GM18858 (cell line): ENCODE measurements around the gene TMEM204.

Experiments
- ATAC-seq: cut with Tn5 transposase; IDR thresholded peaks from one replicate; pipeline ENCODE4 v1.9.1; 2021; ENCODE audit not compliant: unreplicated experiment

Gene TMEM204

DNA sequence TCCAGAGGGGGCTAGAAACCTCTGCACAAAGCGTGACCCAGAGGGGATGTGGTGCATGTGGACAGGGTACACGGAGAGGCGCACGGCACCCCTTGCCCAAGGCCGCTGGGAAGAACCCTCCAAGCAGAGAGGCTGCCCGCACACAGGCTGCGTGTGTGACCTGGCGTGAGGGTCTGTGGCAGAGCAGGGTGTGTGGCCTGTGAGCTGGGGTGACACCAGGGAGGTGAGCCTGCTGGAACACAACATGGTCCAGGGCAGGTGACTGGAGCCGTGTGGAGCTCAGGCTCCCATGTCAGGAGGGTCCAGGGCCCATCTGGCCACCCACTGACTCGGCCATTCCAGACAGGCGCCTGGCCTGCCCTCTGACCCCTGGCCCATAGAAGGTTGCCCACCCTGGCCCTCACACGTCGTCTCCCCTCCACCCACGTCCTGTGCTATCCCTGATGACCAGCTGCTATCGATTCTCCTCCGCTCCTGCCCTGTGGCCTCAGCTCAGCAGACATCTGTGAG lies 14.8 kb upstream of the TMEM204 start:
- ATAC-seq = no peak

DNA sequence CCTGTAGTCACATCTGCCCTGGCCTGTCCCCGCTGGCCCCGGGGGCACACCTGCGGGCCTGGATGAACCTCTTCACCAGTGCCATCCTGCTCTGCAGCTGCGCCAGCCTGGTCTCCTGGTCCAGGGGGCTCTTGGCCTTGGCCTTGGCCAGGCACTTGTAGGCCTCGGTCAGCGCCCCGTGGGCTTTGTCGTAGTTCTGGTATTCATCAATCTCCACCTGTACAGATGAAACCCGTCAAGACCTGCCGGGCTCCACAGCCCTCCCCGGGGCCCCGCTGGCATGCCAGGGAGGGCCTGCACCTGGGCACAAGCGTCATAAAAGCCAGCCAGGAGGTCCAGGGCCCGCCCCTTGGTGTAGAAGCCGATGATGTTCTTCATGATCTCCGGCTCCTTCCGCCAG lies 13.6 kb upstream of the TMEM204 start:
- no peak for ATAC-seq

DNA sequence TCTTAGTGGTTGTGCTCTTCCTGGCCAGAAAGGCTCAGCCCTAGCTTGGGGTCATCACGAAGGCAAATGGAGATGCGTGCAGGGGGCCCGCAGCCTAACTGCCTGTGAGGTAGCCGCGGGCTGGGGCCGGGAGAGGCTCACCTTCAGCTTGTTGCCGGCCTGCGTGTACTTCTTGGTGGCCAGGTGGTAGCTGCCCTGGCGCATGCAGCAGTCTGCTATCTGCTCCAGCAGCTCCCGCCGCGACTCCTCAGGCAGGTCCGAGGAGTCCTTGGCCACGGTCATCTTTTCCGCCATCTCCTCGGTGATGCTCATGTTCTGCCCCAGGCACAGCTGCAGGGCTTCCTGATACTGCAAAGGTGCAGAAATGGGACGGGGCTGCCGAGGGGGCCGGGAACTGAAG lies 13.0 kb upstream of the TMEM204 start:
- ATAC-seq = no peak

GRCh38 chr16:1523581-1524245 lies 9.8 kb upstream of the TMEM204 start:
- ATAC-seq = no peak

DNA sequence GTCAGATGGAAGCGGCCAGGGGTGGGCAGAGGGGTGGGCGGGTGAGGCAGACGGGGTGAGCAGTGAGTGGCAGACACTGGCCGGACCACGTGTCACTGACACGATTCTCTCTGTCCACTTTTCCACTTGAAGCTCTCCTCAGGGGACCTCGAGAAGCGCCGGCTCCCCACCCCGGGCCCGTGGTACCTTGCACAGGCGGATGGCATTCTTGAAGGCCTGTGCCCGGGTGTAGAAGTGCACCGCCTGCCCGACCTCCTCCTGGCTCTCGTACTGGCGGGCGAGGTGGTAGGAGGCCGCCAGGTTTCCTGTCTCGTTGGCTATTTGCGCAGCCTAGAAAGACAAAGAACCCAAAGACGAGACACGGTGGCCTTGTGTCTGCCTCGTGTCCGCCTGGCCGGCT lies 9.1 kb upstream of the TMEM204 start:
- ATAC-seq = no peak

DNA sequence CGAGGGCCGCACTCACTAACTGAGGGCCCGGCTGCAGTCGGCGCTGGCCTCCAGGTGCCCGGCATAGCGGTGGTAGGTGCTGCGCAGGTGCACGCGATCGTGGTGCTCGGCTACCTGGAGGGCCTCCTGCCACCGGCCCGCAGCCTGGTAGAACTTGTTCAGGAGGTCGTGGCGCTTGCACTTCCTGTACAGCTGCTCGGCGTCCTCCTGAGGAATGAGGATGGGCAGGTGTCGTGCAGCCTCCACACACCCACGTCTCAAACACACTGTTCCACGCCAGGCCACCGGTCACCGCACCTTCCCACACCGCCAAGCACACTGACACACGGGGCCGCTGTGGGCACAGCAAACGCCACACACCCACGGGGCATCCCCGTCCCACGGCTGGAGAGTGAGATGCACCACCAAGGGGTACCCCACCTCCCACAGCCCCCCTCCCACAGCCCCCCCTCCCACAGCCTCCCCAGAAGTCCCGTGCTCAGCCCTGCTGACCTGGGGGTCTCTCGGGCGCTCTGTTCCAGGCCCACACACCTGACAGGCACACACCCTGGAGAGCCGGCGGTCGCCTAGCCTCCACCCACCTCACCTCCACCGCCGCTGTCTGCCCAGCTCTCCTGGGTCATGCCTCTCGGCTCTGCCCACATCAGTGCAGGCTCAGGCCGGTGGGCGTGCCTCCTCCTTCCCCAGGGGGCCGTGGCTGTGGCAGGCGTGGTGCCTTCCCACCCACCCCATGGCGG lies 7.4 kb upstream of the TMEM204 start:
- no peak for ATAC-seq

- ATAC-seq = no peak
These were observed 6.6 kb upstream of the TMEM204 start for GRCh38 chr16:1526608-1527555.

- ATAC-seq = no peak
These were observed 5.3 kb upstream of the TMEM204 start for GRCh38 chr16:1527836-1528811.

DNA sequence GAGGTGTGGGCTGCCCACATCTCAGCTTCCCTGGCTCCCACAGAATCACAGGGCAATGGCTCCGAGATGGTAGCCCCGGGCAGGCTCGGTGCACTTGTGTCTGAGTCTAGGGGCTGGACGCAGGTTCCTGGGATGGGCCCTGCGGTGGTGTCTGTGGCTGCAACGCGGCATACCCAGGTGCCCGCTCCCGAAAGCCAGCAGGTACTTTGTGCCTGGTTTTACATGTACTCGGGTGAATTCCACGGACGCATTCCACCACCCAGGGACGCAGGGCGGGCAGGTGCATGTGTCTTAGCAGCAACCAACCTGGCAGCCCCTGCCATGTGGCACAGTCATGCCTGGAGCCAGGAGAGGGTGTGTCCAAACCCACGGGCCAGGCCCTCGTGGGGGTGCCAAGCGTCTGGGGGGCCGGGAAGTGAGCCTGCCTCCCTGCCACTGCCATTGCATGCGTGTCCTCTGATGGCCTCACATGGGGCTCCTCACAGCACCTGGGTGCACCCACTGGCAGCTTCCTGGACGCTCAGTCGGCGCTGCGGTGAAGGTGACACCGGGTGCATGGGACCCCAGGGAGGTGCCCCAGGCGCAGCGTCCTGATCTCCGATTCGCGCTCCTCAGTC lies 4.4 kb upstream of the TMEM204 start:
- ATAC-seq = no peak

- ATAC-seq = no peak
These were observed 3.0 kb upstream of the TMEM204 start for GRCh38 chr16:1530349-1530882.

DNA sequence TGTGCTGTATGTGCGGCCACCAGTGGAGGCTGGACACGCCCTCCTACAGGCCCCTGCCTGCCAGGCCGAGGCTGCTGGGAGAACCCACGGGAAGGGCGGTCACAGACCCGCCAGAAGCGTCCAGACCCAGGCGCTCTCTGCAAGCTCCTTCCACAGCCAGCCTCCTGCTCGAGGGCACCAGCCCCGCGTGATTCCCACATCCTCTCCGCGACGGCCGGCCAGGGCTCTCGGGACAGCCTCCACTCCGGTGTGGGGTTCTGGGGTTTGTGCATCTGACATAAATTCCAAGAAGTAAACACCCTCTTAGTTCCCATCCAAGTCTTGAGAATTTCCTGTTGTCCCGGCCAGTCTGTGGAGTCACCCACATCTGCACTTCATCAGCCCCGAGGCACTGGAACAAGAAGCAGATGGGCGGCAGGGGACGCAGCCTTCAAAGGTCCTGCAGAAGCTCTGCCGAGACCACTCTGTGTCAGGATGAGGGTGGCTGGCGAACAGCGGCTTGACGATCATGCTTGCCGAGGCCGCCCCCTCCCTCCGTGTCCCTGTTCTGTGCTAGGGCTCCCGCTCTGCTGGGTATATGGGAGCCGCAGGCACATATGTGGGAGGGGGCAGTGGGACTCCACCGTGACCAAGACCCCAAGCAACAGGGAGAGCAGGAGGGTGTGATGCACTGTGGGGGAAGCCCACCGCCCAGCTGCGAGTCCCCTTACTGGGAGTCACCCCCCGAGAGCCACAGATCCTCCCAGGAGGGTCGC lies 2.4 kb upstream of the TMEM204 start:
- no peak for ATAC-seq

GRCh38 chr16:1531638-1531910 lies 1.9 kb upstream of the TMEM204 start:
- no peak for ATAC-seq

- ATAC-seq = no peak
These were observed 1.2 kb upstream of the TMEM204 start for GRCh38 chr16:1532081-1532760.

DNA sequence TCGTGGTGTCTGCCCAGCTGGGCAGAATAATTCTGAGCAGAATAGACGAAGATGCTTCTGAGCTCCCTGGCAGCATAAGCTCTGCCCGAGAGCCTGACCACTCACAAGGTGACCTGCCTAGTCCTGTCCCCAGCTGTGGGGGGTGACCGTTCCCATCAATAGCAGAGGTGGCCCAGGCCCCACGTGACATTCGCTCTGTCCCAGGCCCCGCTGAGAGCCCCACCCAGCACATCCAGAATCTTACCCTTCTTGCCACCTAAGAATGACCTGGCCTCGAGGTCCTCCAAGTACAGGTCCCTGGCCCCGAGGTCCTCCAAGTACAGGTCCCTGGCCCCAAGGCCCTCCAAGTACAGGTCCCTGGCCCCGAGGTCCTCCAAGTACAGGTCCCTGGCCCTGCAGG lies 695 bp upstream of the TMEM204 start:
- no peak for ATAC-seq

- ATAC-seq = no peak
These were observed 855 bp downstream of the TMEM204 start for GRCh38 chr16:1534021-1535020.

DNA sequence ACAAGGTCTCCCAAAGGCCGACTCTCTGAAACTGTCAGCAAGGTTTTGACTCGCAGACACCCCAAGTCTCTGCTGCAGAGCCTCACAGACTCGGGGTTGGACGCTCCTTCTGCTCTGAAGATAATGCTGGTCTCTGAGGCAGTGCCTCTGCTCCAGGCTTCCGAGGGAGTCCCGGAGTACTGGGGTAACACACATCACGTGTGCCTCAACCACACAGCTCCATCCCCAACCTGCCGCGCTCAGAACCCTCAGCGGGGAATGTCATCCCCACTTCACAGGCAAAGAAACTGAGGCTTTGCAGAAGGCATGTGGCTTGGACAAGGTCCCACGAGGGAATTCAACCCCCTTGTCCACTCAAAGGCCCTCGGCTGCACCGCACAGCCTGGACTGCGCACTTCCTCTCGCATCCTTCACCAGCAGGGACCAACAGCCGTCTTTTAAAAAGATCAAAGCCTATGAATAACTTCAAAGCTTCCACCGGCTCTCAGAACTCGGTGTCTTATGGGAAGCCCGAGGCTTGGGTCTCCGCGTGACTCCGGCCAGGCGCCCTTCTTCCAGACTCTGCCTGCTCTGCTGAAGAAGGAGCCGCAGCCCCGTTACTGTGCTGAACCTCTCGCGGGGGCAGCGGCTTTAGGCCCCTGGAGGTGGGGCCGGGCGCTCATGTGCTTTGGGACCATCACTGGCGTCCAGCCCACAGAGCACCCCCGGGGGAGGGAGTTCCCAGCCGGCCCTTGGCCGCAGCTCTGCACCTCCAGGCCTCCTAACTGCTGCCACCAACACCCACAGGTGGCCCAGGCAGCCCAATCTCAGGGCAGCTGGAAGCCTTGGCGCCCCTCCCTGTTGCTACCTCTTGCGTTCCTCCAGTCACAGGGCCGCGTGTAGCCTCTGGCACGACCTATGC lies 2.2 kb downstream of the TMEM204 start:
- no peak for ATAC-seq
